ENCODE measurements around the gene GM2A.
"Not testable (repeated sequence)": the region's sequence is repeated elsewhere in the genome, so short reads cannot be mapped to it uniquely, and the experiment has no call there.

The GM2A gene

DNA sequence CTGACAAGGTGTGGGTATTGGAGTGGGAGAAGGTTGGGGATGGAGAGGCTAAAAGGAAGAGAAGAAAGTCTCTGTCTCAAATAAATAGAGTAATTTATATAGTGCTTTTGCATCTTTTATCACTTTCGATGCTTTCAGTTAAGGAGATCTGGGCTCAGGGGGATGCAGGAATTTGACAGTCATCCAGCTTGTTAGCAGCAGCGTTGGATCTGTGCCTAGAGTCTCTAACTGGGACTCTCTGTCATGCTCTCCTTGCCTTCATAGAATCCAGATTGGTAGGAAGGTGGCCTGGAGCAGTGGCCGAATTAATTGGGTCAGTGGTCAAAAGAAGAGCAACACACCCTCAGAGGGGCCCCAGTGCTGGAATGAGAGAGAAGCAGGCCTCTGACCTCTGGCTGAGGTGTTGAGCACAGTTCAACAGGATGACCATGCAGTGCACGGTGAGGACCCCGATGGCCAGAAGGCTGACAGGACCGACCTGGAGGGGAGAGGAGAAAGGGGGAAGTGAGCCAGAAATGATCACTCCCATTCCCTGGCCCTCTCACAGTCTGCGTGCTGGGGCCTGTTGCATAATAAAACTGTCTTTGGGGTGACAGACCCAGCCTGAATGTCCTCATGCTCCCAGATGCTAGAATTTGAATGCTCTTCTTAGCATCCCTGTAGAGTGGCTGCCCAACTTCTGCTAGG is 42.9 kb downstream of the GM2A start:
- no peak for DNase-seq

DNA sequence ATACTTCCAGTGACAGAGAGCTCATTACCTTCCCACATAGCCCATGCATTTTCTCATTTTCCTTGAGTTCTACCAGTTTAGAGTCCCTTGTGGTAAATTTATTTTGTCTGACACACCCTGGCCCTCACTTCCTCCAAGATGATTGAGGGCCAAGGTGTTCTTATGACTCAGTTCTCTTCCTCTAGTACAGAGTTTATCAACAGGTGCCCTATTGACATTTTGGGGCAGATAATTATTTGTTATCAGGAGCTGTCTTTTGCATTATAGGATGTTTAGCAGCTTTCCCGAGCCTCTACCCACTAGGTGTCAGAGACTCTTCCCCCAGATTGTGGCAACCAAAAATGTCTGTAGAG is 43.5 kb downstream of the GM2A start:
- DNase-seq: no peak

DNA sequence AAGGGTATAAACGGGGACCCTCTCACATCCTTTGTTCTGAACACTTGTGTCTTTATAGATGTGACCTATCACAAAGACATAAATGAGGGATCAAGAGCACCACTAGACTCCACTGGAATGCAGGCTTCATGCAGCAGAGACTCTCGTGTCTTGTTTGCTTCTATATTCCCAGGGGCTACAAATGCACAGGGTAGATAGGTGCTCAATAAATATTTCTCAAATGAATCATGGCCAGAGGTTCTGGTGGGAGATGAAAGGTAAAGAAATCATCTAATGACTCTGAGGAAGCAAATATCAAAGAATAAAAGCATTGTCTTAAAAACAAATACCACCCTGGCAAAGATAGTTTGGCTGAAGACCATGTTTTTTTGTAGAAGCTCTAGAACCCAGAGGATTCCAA is 44.0 kb downstream of the GM2A start:
- DNase-seq: no peak

DNA sequence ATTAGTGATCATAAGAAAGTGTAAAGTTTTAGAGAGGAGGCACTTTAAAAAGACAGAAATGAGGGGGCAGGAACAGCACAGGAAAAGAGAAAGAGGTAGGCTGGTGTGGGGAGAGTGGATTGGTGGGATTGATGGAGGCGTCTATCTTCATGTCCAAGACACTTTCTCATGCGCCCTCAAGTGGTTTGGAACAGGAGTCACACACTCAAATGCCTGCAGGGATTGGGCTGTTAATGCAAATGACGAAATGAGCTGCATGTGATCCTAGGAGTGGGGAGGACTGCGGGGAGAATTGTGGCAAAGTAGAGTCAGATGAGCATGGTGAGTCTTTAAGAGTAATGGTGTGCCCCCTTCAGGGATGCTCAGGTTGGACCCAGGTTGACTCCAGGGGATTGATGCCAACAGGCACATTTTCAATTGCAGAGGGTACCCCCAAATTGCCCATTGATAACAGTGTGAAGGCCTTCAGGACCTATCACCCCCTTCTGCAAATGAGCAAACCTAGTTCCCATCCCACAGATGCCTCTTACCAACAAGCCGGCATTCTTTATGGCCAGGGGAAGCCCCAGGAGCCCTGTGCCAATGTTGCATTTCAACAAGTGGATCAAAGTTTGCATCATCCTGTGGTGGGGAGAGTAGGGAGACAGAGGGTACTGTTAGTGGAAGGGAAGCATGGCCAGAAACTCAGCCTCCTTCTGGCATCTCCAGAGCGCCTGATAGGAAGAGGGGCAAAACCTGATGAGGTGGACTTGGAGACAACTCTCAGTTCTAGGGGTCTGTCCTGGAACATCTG is 45.3 kb downstream of the GM2A start:
- no peak for DNase-seq

DNA sequence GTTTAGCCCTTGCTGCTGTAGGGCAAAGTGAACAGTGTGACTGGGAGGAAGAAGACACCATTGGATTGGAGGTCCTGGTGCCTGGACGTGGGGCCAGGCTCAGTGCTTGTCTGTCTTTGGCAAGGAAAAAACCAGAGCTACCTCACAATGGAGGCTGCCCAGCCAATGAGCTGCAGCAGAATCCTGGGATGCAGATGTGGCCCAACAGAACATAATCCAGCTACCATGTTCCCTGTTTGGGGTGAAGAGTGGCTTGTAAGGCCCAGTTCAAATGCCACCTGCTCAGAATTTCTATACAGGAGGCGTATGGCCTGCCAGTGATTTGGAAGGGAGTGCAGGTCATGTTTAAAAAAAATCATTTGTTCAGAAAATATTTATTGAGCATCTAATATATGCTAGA is 50.7 kb downstream of the GM2A start, which contains the start of gene SLC36A3:
Gene SLC36A3, minus strand, starts transcription at position 101 of the 400 bp plus-strand sequence. CDS start 412 bp downstream, outside the sequence.
- DNase-seq: no peak

DNA sequence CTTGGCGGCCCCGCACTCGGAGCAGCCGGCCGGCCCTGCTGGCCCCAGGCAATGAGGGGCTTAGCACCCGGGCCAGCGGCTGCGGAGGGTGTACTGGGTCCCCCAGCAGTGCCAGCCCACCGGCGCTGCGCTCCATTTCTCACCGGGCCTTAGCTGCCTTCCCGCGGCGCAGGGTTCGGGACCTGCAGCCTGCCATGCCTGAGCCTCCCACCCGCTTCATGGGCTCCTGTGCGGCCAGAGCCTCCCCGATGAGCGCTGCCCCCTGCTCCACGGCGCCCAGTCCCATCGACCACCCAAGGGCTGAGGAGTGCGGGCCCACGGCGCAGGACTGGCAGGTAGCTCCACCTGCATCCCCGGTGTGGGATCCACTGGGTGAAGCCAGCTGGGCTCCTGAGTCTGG is 56.3 kb downstream of the GM2A start:
- DNase-seq: not testable (repeated sequence)

DNA sequence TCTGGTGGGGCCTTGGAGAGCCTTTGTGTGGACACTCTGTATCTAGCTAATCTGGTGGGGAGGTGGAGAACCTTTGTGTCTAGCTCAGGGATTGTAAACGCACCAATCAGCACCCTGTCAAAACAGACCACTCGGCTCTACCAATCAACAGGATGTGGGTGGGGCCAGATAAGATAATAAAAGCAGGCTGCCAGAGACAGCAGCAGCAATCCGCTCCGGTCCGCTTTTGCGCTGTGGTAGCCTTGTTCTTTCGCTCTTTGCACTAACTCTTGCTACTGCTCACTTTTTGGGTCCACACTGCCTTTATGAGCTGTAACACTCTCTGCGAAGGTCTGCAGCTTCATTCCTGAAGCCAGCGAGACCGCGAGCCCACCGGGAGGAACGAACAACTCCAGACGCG is 56.8 kb downstream of the GM2A start:
- DNase-seq: not testable (repeated sequence)

DNA sequence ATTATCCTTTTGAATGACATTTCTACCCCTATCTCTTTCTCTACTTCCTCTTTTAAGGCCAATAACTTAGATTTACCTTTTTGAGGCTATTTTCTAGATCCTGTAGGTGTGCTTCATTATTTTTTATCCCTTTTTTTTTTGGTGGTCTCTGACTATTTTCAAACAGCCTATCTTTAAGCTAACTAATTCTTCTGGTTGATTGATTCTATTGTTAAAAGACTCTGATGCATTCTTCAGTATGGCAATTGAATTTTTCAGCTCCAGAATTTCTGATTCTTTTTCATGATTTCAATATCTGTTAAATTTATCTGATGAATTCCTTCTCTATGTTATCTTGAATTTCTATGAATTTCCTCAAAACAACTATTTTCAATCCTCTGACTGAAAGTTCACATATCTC is 57.9 kb downstream of the GM2A start:
- DNase-seq: no peak

DNA sequence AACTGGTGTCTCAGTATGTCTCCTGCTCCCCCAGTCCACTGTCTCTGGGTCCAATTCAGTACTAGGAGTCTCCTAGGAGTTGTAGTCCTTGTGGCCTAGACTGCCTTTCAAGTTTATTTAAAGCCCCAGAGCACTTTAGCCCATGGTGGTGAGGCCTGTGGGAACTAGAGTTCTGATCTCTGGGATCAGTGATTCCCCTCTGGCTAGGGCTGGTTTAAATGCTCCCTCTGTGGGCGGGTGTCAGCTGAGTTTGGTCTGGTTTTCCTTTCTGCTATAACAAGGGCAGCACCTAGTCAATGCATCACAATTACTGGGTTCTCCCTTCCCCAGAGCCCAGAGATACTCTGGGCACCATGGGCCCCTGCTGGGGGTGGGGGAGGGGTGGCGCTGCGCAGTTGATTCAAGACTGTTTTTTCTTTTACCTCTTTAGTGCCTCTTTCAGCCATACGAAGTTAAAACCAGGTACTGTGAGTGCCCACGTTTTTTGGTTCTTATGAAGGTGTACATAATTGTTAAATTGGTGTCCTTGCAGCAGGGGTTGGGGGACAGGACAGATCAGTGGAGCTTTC is 59.9 kb downstream of the GM2A start:
- DNase-seq: no peak

DNA sequence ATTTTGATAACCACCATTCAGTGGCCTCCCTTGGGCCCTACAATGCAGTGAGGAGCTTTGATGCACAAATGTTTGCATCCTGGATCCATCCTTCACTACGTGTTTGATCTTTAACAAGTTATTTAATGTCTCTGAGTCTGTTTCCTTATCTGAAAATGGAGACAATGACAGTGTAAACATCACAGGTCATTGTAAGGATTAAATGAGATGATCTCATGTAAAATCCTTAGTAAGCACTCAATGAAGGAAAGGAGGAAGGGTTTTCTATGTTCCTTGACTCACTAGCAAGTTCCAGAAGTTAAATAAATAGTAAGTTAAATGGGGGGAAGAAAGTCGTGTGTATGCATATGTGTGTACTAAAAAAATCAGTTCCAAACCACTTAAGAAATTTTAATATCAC is 60.4 kb downstream of the GM2A start:
- DNase-seq: no peak

DNA sequence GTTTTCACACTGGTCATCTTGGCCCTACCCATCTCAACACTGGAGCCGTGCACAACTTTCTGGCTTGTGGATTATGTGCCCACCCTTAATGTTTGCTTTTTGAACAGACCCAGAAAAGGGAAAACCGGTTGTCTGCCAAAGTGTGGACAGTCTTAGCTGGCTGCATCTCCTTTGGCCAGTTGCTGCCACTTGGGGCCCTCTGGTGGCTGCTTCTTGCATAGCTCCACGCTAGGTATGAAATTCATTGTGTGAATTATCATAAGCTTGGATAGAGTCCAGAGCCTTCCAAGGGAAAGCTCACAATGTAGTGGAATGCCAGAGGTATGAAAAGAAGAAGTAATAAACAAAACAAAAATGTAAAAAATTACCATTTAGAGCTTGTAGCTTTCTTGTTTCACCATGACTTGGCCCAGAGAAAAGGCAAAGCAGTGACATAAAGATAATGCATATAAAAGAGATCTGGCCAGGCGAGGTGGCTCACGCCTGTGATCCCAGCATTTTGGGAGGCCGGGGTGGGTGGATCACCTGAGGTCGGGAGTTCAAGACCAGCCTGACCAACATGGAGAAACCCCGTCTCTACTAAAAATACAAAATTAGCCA is 63.1 kb downstream of the GM2A start:
- DNase-seq: peak; percentile 32

DNA sequence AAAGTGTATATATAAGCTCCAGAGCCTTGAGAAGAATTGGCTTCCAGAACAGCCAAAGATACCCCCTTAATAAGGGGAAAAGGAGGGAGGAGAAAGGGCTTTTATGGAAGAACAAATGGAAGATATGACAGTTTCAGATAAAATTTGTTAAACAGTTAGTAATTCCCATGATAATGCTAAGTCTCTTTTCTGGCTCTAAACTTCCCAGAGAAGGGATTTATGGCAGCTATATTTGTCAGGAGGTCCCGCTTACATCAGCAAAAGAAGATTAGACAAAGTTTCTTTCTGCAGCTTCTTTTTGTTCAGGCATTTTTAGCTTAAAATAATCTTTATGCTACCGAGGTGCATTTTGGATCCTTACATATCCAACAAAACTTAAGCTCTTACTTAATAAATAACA is 64.9 kb downstream of the GM2A start:
- DNase-seq: no peak

DNA sequence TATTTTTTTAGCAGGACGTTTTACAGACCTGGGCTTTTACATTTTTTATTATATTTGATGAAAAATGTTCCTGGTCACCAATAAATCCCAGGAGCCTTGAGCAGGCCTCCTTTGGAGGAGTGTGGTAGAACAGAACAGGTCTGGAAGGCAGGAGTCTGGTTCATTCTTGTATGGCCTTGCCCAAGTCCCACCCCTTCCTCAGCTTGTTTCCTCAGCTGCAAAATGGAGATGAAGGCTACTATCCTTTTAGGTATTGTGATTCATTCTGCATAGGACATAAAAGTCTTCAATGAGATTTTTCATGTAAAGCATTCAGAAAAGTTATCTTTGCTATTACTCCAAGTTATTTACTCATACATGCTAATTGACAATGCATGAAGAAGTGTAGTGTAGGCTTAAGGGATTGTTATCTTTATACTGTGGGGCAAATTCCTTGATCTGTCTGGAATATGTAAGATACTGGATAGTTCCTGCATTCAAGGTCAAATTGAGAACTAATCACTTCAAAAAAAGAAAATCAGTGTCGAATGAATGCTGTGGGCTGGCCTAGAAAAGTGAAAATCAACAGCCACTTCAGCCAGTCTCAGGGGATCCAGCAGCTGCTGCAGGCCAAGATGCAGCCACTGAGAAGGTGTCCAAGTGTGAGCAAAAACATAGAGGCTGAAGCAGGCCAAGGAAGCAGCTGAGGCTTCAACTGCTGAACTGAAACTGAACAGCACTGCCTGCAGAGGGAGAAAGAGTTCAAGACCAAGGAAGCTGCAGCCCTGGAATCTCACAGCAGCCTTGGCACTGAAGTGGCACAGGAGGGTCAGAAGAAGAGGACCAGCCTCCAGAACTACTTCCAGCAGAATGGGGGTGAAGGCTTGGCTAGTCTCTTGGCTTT is 66.1 kb downstream of the GM2A start:
- DNase-seq: no peak
